A549 treated with dexamethasone at 1 μM for 4 hours (cell line): ENCODE data around the gene SPANXA2. TPM values are rescaled to one million over a fixed set of nuclear protein-coding genes. Genes with fewer than 3 reads are reported as not detected.

Source experiments
- total RNA-seq: library from RNA; stranded (reverse); fragments of 200-300 nt; extraction: Qiagen RNA extraction; gene quantifications from 5 replicates; pipeline ENCODE4 v1.2.3, GENCODE V29; 2022

Gene SPANXA2
- total RNA-seq = 0.14 to 0.25 TPM (median 0.17 TPM) in 3 of 5 replicates, not detected in the others

GRCh38 chrX:141589408-141589807 lies at the start of gene SPANXA2:
TSS of gene SPANXA2 (plus strand) at chrX:141589708. CDS start at chrX:141589768, 60 bp downstream.

DNA sequence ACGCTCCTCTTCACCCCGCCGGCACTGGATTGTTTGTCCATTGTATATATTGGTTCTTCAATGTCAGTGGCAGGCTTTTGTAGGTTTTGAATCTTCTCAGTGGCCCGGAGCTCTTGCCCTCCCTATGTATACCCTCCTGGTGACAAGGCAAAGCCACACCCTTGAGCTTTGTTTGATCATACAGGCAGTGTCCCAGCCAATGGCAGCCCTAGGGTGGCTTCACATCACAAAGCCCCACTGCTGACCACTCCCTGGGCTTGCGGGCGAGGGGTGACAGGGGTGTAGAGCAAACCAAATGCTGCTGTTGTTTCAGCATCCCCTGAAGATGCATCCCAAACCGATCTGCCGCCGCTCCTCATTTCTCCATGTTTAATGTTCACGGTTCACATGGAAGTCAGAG lies 4.9 kb upstream of the SPANXA2 start, which contains the start of gene SPANXA1:
TSS of gene SPANXA1 (minus strand) at position 101 of the 400 bp plus-strand sequence. CDS start at position 41, 60 bp downstream.

Other genes starting within 250 kb of the SPANXA2 start
- 0.14 to 0.25 TPM (median 0.17 TPM) in 3 of 5 replicates, not detected in the others for gene SPANXA1, start 5.0 kb upstream of the SPANXA2 start, total RNA-seq
- 0.15 TPM in 1 of 5 replicates, not detected in the others for gene SPANXD, start 109.0 kb downstream of the SPANXA2 start, total RNA-seq
- gene MAGEC3, start 248.6 kb downstream of the SPANXA2 start, total RNA-seq = not detected in 5 replicates